Measurements from ENCODE around the gene NUFIP1.

DNA sequence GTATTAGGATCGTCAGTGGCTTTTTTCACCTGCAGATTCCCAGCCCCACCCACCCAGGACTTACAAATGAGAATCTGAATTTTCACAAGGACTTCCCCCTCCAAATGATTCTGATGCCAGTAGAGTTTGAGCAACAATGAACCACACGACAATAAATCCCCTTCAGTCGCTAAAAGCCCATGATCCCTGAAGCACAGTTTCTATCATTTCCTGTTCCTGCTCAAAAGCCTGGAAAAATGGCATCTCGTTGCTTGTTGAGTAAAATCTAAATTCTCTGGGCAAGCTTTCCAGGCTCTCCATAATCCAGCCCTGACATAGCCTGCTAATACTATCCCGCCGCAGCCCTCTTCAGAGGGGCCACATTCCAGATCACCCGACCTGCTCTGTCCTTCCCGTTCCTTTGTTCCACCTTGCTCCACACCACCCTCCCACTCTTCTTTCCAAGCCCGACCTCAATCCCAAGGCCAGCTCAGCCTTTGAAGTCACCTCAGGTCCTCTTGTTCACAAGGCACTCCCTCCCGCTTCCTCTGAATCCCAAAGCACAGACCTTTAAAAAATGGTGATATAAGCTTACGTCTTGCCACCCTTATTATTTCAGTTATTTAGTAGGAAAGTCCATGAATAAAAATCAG, 67.9 kb downstream of the NUFIP1 start:
- no peak for TF ChIP-seq CHD1 (IDR thresholded peaks at IDR 0.05; ENCODE audit: low read depth, low read length)
- TF ChIP-seq, protein P1, sequence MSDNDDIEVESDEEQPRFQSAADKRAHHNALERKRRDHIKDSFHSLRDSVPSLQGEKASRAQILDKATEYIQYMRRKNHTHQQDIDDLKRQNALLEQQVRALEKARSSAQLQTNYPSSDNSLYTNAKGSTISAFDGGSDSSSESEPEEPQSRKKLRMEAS (IDR thresholded peaks at IDR 0.05): no peak
- no peak for TF ChIP-seq RFX5 (IDR thresholded peaks at IDR 0.05; ENCODE audit: borderline replicate concordance, low read depth, low read length)
- no peak for TF ChIP-seq KDM4A (IDR thresholded peaks at IDR 0.05; ENCODE audit: low read depth, low read length, severe bottlenecking)
- TF ChIP-seq TCF12 (IDR thresholded peaks at IDR 0.05; ENCODE audit: low read depth, low read length): no peak
- no peak for TF ChIP-seq RAD21 (IDR thresholded peaks at IDR 0.05 in 1 of 2, conservative IDR thresholded peaks at IDR 0.05 in 1 of 2; ENCODE audit: low read depth in 2 of 2, low read length in 2 of 2)
- no peak for TF ChIP-seq KDM5A (IDR thresholded peaks at IDR 0.05; ENCODE audit: low read length)
- TF ChIP-seq EZH2 (IDR thresholded peaks at IDR 0.05; ENCODE audit: low read depth, low read length, severe bottlenecking): no peak
- TF ChIP-seq, protein P2, sequence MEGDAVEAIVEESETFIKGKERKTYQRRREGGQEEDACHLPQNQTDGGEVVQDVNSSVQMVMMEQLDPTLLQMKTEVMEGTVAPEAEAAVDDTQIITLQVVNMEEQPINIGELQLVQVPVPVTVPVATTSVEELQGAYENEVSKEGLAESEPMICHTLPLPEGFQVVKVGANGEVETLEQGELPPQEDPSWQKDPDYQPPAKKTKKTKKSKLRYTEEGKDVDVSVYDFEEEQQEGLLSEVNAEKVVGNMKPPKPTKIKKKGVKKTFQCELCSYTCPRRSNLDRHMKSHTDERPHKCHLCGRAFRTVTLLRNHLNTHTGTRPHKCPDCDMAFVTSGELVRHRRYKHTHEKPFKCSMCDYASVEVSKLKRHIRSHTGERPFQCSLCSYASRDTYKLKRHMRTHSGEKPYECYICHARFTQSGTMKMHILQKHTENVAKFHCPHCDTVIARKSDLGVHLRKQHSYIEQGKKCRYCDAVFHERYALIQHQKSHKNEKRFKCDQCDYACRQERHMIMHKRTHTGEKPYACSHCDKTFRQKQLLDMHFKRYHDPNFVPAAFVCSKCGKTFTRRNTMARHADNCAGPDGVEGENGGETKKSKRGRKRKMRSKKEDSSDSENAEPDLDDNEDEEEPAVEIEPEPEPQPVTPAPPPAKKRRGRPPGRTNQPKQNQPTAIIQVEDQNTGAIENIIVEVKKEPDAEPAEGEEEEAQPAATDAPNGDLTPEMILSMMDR (IDR thresholded peaks at IDR 0.05; ENCODE audit: control extremely low read depth in 1 of 3, insufficient read depth in 1 of 3, low read depth in 1 of 3, low read length in 3 of 3): no peak
- TF ChIP-seq POLR2AphosphoS5 (IDR thresholded peaks at IDR 0.05; ENCODE audit: low read depth, low read length): no peak
- TF ChIP-seq, protein P3, sequence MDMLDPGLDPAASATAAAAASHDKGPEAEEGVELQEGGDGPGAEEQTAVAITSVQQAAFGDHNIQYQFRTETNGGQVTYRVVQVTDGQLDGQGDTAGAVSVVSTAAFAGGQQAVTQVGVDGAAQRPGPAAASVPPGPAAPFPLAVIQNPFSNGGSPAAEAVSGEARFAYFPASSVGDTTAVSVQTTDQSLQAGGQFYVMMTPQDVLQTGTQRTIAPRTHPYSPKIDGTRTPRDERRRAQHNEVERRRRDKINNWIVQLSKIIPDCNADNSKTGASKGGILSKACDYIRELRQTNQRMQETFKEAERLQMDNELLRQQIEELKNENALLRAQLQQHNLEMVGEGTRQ (IDR thresholded peaks at IDR 0.05; ENCODE audit: low read length): no peak
- no peak for TF ChIP-seq POLR2A (IDR thresholded peaks at IDR 0.05; ENCODE audit: control extremely low read depth in 1 of 2, low read depth in 2 of 2, low read length in 2 of 2)
- no peak for TF ChIP-seq SIN3A (conservative IDR thresholded peaks at IDR 0.05 in 1 of 2, IDR thresholded peaks at IDR 0.05 in 1 of 2; ENCODE audit: low read depth in 1 of 2, low read length in 2 of 2)
